ENCODE measurements around the gene TOMT.

TOMT gene, protein sequence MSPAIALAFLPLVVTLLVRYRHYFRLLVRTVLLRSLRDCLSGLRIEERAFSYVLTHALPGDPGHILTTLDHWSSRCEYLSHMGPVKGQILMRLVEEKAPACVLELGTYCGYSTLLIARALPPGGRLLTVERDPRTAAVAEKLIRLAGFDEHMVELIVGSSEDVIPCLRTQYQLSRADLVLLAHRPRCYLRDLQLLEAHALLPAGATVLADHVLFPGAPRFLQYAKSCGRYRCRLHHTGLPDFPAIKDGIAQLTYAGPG

DNA sequence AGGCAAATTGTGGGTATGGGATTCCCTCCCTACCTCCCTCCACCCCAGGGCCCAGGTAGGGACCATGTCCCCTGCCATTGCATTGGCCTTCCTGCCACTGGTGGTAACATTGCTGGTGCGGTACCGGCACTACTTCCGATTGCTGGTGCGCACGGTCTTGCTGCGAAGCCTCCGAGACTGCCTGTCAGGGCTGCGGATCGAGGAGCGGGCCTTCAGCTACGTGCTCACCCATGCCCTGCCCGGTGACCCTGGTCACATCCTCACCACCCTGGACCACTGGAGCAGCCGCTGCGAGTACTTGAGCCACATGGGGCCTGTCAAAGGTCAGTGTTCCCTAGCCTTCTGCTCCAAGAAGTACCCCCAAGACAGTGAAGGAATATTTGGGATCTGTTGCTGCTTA, at the start of gene TOMT:
TSS of gene TOMT (plus strand) at position 37 of the 400 bp plus-strand sequence. CDS start at position 65, 28 bp downstream.
- no peak for DNase-seq (ENCODE audit: low spot score)

DNA sequence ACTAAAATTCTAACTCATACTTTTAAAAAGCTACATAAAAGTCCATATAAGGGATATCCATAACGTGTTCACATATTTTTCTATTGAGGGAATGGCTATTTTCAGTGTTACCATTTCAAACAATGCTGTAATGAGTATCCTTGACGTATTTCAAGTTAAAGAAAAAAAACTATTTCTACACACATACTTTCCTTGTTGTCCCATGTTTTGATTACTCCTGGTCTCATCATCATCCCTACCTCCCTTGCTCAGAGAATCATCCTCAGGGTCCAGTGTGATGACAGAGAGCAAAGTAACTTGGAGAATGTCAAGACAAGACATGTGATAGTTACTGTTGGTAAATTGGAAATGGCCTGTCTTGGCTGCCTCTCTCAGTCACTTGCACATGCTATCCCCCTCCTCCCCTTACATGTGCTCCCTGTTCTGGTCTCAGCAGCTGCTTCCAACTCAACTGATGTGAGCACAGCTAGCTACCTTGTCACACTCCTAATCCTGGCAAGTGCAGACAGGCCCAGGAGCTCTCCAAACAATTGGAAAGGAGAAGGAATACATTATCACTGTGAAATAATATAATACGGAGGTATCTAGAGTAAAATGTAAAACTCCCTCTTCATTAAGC, 47.2 kb upstream of the TOMT start:
- no peak for DNase-seq (ENCODE audit: low spot score)

DNA sequence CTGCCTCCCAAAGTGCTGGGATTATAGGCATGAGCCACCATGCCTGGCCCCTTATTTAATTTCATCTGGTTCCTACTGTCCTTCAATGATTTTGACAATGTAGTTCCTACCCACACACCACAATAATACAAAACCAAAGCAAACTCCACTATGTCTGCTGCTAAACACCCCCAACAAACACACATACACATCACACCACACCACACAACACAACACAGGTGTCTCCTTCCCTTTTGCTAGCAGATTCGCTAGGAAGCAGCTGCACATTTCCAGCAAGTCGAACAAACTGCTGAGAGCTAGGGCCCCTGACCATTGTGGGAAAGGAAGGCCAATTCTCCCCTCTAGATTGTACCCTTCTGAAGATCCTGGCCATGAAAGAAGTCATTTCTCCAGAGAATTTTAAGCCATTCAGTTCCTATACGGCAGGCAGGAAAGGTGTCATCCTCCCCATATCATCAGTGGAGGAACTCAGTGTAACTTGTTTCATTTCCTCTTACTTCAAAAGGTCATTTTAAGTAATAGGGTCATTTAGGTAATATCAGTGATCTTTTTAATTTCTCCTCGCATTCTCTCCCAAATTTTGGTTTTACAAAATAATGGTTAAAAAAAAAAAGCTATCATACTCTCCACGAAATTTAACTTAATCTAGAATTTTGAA, 43.9 kb upstream of the TOMT start:
- DNase-seq (ENCODE audit: low spot score), result no peak

DNA sequence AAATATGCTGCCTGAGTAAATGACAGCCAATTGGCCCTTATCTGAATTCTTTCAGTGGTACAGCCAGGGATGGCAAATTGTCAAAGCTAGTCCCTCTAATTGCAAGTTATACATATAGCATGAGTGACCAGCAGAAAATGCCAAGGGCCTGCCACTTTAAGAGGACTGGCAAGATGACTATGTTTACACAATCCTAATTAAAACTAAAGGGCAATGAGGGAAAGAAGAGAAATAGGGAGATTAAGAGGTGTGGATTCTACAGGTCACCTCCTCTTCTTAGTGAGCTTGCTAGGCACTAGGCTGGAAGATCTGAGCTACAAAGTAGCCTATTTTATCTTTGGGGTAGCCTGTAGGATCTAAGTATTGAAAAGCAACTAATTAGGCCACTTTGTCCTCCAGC, 38.9 kb upstream of the TOMT start:
- DNase-seq (ENCODE audit: low spot score), result no peak

DNA sequence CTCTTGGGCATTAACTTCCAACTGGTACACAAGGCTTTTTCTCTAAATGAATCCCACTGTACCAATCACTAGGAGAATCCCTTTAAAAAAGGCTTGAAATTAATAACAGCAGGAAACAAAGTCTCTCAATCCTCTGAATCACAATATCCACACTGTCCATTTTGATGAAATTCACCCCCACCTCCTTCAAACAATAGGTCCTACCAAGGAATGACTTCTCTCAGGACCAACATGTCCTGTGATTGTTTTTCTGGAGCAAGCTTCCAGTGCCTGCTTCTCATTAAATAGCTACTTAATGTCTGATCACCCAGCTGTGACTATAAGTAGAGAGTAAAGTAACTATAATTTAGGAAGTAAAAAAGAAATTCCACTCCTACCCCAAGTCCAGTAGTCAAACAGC, 38.5 kb upstream of the TOMT start:
- no peak for DNase-seq (ENCODE audit: low spot score)

GRCh38 chr11:72067676-72068075, 38.0 kb upstream of the TOMT start:
- no peak for DNase-seq (ENCODE audit: low spot score)

GRCh38 chr11:72069200-72069599, 36.5 kb upstream of the TOMT start:
- DNase-seq (ENCODE audit: low spot score), result no peak

DNA sequence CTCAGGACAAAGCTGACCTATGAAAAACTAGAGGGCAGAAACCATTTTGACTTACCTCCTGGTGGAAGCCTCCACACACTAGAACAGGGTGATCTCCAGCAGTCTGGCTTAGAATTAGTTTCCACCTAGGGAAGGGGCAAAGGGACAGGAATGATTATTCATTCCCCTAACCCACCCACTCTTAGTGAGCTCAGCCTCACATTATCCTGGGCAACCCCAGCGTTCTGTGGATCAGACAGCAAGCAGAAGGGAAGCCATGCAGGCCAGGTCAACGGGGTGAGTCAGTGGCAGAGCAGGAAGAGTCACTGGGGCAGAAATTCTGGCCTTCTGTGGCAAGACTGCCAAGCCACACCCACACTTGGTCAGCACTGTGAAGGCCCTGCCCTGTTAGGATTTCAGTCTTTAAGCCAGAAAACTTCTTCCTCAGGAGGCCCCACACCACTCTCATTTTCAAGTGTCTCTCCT, 35.9 kb upstream of the TOMT start:
- no peak for DNase-seq (ENCODE audit: low spot score)

- no peak for DNase-seq (ENCODE audit: low spot score)
Measured at GRCh38 chr11:72070491-72070890, 35.2 kb upstream of the TOMT start.

DNA sequence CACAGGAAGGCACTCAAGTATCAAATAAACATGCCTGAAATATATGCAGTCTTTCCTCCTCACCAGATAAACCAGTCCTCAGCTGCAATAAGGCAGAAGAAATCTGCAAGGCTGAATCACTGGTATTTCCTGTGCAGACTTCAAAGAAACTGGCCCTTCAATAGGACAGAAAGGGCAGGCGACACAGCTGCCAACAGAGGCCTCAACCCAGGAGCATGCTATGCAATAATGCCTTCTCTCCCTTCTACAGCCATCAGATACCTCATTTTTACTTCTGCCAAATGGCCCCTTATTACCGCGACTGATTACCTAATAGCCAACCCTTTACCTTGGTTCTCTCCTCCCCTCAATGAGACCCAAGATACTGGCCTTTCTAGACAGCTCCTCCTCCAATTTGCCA, 33.4 kb upstream of the TOMT start:
- DNase-seq (ENCODE audit: low spot score), result no peak

DNA sequence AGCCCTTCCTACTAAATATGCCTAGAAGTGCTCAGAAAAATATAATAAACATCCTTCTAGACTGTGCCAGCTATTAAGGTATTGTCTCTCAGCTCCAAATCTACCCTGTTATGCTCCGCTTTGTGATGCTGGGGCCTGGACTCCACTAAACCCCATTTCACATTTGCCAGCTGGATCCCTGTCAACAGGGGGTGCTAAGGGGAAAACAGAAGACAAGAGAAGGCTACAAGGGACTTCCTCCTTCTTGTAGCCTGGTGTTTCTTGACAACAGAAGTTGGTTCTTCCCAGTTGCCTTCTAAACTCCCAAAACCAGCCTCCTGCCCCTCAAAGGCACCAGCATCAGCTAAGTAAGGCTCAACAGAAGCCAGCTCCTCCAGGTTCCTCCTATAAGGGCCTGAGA, 30.6 kb upstream of the TOMT start:
- no peak for DNase-seq (ENCODE audit: low spot score)

- DNase-seq (ENCODE audit: low spot score), result no peak
Measured at GRCh38 chr11:72075756-72076155, 30.0 kb upstream of the TOMT start.

- no peak for DNase-seq (ENCODE audit: low spot score)
Measured at GRCh38 chr11:72078477-72078876, 27.2 kb upstream of the TOMT start.

DNA sequence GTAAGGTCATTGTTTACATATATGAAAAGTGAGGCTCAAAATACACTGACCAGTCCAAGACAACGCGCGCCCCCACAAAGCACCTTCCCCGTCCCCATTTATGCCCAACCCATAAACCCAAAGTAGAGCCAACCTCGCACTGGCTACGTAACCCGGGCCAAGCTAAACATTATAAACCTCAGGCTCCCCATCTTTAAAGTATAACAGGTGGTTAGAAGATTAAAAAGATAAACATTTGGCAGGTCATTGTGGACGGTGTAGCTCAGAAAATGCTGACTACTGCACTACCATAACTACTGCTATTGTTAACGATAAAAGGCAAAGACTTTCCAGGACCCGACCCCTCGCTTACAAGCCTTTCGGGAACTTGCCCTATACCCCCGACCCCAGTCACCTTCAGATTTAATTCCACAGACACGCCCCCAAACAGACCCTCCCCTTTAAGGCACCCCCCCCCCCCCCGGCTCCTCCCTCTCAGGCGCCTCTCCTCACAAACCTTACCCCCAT, 25.9 kb upstream of the TOMT start:
- DNase-seq (ENCODE audit: low spot score), result no peak

GRCh38 chr11:72080326-72081183, 25.2 kb upstream of the TOMT start, which contains the start of the genes LRRC51 and NUMA1:
LRRC51 (plus strand) TSS chr11:72080850; CDS start chr11:72089084, 8,234 bp downstream.
NUMA1 (minus strand) TSS chr11:72080542; CDS start chr11:72035943, 44,599 bp downstream.
- DNase-seq (ENCODE audit: low spot score), result peak; percentile 92

- DNase-seq (ENCODE audit: low spot score), result no peak
Measured at GRCh38 chr11:72081184-72081644, 24.5 kb upstream of the TOMT start.

DNA sequence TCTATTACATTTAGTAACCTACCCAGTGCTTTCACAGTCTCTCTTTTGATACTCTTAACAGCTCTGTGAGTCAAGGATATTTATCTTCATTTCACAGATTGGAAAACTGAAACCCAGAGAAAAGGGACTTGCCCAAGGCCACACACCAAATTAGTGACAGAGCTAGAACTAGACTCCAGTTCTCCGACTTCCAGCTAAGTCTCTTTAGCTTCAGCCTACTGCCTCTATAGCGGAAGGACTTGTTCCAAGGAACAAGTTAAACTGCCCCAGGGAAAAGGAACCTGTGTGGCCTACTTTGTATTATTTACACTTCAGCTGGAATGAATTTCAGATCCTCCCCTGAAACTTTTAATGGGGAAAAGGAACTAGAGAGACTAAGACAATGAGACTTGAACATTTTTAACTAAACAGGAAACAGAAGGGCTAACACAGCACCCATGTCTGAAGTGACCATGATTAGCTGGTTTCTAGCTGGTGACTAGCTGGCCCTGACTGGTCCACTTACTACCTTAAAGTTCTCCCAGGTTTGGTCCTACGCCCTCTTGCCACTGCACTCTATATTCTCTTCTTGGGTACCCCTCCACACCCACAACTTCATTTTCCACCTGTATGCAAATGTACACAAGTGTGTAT, 23.8 kb upstream of the TOMT start:
- DNase-seq (ENCODE audit: low spot score), result no peak

- DNase-seq (ENCODE audit: low spot score), result no peak
Measured at GRCh38 chr11:72083414-72083813, 22.3 kb upstream of the TOMT start.

- DNase-seq (ENCODE audit: low spot score), result no peak
Measured at GRCh38 chr11:72084076-72084475, 21.6 kb upstream of the TOMT start.

DNA sequence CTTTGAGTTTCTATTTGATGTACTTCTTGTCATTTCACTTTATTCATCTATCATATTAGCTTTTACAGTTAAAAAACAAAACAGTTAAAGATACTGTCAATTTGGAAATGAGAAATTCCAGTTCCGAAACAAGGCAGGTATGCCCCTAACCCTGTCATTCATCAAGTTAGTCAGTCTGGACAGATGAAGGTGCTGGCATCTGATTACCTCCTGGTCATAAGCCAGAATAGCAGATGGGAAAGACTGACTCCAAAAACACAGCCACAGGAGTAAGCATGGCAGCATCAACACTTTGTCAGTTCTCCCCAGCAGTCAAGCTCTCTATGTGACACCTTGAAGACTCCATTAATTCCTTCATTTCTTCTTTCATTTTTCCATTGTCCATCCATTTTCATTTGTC, 20.8 kb upstream of the TOMT start:
- no peak for DNase-seq (ENCODE audit: low spot score)

DNA sequence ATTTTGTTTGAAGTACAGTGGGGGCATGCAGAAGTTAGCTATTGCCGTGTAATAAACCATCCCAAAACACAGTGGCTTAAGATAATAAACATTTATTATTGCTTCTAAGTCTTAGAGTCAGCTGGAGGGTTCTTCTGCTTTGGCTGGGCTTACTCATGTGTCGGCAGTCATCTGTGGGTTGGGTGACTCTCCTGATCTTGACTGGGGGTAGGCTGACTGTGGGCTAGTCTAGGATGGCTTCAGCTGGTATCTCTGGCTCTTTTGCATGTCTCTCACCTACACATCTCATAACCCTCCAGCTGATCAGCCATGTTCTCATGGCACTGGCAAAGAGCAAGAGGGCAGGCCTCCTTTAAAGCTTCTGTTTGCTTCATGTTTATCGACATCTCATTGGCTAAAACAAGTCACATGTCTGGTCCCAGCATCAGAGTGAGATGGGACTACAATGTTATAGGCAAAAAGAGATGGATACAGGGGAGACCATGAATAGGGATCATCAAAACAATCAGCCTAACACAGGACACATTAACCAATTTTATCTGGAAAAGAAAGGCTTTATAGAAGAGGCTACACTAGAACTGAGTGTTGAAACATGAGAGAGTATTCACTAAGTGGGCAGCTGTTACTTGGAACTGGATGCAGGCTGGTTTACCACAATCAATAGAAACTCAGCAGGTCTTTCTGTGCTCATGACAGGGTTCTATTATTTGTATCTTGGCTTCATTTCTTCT, 19.9 kb upstream of the TOMT start:
- DNase-seq (ENCODE audit: low spot score), result no peak
